NB4 (cell line): ENCODE measurements around the gene CCSER1.

Experiments used
- DNase-seq: peaks from one replicate; pipeline ENCODE4 v3.0.0; 2010; ENCODE audit warnings: low read depth
- H3K4me3 ChIP-seq: one replicate; pipeline ENCODE4 v1.5.1; 2011; ENCODE audit warnings: mild to moderate bottlenecking, low read depth, low read length, moderate library complexity
- MYC ChIP-seq: IDR thresholded peaks from 2 replicates; pipeline ENCODE4 v1.6.1; 2011; ENCODE audit warnings: low read depth, low read length
- POLR2A ChIP-seq: IDR thresholded peaks from 2 replicates; pipeline ENCODE4 v1.6.1; 2011; ENCODE audit warnings: mild to moderate bottlenecking; ENCODE audit not compliant: insufficient read length; ENCODE audit errors: extremely low read depth
- TF ChIP-seq, protein P1 (sequence below): IDR thresholded peaks from 2 replicates; pipeline ENCODE4 v1.6.1; 2011; ENCODE audit warnings: low read depth, low read length
- TF ChIP-seq, protein P2 (sequence below): IDR thresholded peaks from one replicate; pipeline ENCODE4 v1.5.1; 2012; ENCODE audit warnings: low read depth, low read length

Gene CCSER1

DNA sequence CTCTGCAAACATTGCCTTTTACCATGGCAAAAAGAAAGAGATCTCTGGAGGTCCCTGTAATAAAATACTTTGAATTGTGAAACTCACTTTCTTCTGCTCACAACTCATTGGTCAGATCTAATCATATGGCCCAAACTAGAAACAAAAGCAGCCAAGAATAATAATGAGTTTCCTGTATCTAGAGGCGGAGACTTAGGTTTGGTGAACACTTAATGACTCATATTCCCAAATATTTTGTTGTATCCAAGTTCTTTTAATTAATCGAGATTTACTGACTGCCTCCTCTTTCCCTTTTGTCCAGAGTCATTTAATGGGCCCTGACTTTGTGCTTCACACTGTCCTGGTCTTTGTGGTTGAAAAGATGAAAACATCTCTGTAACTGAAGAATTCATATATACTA lies 190.6 kb downstream of the CCSER1 start:
- TF ChIP-seq POLR2A, result no peak
- TF ChIP-seq, protein P1, sequence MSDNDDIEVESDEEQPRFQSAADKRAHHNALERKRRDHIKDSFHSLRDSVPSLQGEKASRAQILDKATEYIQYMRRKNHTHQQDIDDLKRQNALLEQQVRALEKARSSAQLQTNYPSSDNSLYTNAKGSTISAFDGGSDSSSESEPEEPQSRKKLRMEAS, result no peak
- TF ChIP-seq, protein P2, sequence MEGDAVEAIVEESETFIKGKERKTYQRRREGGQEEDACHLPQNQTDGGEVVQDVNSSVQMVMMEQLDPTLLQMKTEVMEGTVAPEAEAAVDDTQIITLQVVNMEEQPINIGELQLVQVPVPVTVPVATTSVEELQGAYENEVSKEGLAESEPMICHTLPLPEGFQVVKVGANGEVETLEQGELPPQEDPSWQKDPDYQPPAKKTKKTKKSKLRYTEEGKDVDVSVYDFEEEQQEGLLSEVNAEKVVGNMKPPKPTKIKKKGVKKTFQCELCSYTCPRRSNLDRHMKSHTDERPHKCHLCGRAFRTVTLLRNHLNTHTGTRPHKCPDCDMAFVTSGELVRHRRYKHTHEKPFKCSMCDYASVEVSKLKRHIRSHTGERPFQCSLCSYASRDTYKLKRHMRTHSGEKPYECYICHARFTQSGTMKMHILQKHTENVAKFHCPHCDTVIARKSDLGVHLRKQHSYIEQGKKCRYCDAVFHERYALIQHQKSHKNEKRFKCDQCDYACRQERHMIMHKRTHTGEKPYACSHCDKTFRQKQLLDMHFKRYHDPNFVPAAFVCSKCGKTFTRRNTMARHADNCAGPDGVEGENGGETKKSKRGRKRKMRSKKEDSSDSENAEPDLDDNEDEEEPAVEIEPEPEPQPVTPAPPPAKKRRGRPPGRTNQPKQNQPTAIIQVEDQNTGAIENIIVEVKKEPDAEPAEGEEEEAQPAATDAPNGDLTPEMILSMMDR, result no peak
- no peak for TF ChIP-seq MYC
- no peak overlapping the region for H3K4me3 ChIP-seq
- DNase-seq, result no peak

DNA sequence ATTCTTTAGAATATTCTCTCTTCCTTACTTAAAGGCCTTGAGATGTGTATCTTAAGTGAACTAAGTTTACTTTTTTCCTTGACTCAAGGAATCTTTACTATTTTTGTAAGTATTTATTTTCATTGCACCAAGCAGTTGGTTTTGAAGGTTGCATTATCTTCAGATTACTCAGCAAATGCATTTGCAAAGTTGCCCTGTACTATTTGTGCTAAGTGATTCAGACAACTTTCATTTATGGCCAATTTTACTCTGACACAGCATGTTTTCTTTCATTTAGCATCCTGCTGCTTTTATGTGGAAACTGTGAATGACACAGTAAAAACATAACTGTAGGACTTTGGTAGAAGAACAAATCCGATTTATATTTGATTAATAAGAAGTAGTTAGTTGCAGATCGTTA lies 191.0 kb downstream of the CCSER1 start:
- no peak for DNase-seq
- TF ChIP-seq, protein P1, result no peak
- TF ChIP-seq MYC (no peak), POLR2A (no peak)
- TF ChIP-seq, protein P2, result no peak
- no peak overlapping the region for H3K4me3 ChIP-seq

DNA sequence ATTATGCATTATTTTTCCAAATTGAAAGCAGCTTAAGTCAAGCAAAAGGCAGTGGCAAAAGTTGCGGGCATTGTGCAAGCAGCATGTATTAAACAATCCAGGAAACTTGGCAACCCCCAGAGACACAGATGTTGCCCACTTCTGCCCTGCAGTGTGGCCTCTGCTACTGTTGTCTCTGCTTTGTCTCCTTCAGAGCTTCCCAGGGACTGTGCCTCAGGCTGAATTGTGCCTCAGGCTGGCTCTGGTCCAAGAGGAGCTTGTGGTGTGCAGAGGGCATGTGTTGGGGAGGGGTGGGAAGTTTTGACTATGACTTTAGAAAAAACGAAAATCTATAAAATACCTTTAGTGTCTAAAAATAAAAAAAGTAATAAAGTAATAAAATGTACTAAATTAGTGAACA lies 201.4 kb downstream of the CCSER1 start:
- H3K4me3 ChIP-seq, result no peak overlapping the region
- peak; percentile 89 for DNase-seq
- TF ChIP-seq, protein P1, result no peak
- TF ChIP-seq POLR2A (no peak), MYC (no peak)
- TF ChIP-seq, protein P2, result no peak

- DNase-seq, result no peak
- no peak overlapping the region for H3K4me3 ChIP-seq
- TF ChIP-seq, protein P1, result no peak
- TF ChIP-seq POLR2A (no peak), MYC (no peak)
- TF ChIP-seq, protein P2, result no peak
These were observed 203.4 kb downstream of the CCSER1 start for GRCh38 chr4:90330546-90330945.

GRCh38 chr4:90345549-90346215 lies 218.5 kb downstream of the CCSER1 start:
- no peak for DNase-seq
- H3K4me3 ChIP-seq, result no peak overlapping the region
- TF ChIP-seq MYC, result no peak
- TF ChIP-seq, protein P1, result no peak

GRCh38 chr4:90349636-90350035 lies 222.4 kb downstream of the CCSER1 start:
- no peak for DNase-seq
- H3K4me3 ChIP-seq, result no peak overlapping the region
- no peak for TF ChIP-seq MYC
- TF ChIP-seq, protein P2, result no peak
